Smooth muscle cell of the pulmonary artery (primary cell): ENCODE results near the gene TMEM267. TPM values are rescaled to one million over a fixed set of nuclear protein-coding genes. Genes with fewer than 3 reads are reported as not detected.

ENCODE experiments used
- total RNA-seq: library from RNA; depleted of rRNA; stranded (reverse); fragments of >200 nt; gene quantifications from 2 replicates; pipeline ENCODE4 v1.2.3, GENCODE V29; 2014

TMEM267 gene
- total RNA-seq: 26.4 and 27.3 TPM in 2 replicates

GRCh38 chr5:43483298-43484105, at the start of gene TMEM267:
TSS of gene TMEM267 (minus strand) at chr5:43483865. CDS start at chr5:43453969, 29,896 bp downstream.

GRCh38 chr5:43514816-43515677, 31.4 kb upstream of the TMEM267 start, which contains the start of gene C5orf34:
TSS of gene C5orf34 (minus strand) at chr5:43515148. CDS start at chr5:43509339, 5,809 bp downstream.

GRCh38 chr5:43412156-43412555, 71.5 kb downstream of the TMEM267 start, which contains the start of gene CCL28:
TSS of gene CCL28 (minus strand) at chr5:43412391. CDS start at chr5:43412316, 75 bp downstream.

Other genes with a start within 250 kb of the TMEM267 start
- 44.2 and 61.5 TPM in 2 replicates for gene HMGCS1, start 170.5 kb downstream of the TMEM267 start, total RNA-seq
- 13.4 and 20.9 TPM in 2 replicates for gene CCL28, start 71.5 kb downstream of the TMEM267 start, total RNA-seq
- gene C5orf34, start 31.3 kb upstream of the TMEM267 start, total RNA-seq: 2.6 and 2.7 TPM in 2 replicates
- gene PAIP1, start 73.2 kb upstream of the TMEM267 start, total RNA-seq: 116 and 119 TPM in 2 replicates
- 71.0 and 89.2 TPM in 2 replicates for gene NNT, start 119.3 kb upstream of the TMEM267 start, total RNA-seq